Thymus (tissue), 11 donors: Measurements from ENCODE around the gene CAPN13. TPM values are rescaled to one million over a fixed set of nuclear protein-coding genes. Genes with fewer than 3 reads are reported as not detected.

Experiments
- DNase-seq, 9 donors: peaks; one replicate each; pipeline ENCODE4 v3.0.0-alpha.2; 2013; ENCODE audit warnings: low spot score in 9 of 9, low read depth in 6 of 9, missing footprints in 1 of 9
- H3K27ac ChIP-seq, 2 donors: one replicate each; pipeline ENCODE4 v1.5.1; 2013; ENCODE audit warnings: control low read depth in 1 of 2, low read depth in 1 of 2, low read length in 1 of 2, mild to moderate bottlenecking in 1 of 2, moderate library complexity in 1 of 2
- H3K27me3 ChIP-seq, 2 donors: one replicate each; pipeline ENCODE4 v1.5.1; 2013; ENCODE audit warnings: low read length in 1 of 2; ENCODE audit not compliant: control insufficient read depth in 2 of 2, insufficient read depth in 1 of 2
- H3K36me3 ChIP-seq, 2 donors: one replicate each; pipeline ENCODE4 v1.5.1; 2013; ENCODE audit warnings: low read length in 1 of 2, mild to moderate bottlenecking in 1 of 2, moderate library complexity in 1 of 2; ENCODE audit not compliant: control insufficient read depth in 2 of 2, insufficient read depth in 2 of 2
- H3K4me1 ChIP-seq, 2 donors: one replicate each; pipeline ENCODE4 v1.5.1; 2013; ENCODE audit warnings: low read length in 2 of 2; ENCODE audit not compliant: control insufficient read depth in 2 of 2, insufficient read depth in 2 of 2
- H3K4me3 ChIP-seq, 2 donors: one replicate each; pipeline ENCODE4 v1.5.1; 2013; ENCODE audit warnings: low read length in 2 of 2, control low read depth in 1 of 2, mild to moderate bottlenecking in 1 of 2
- H3K9me3 ChIP-seq, 2 donors: one replicate each; pipeline ENCODE4 v1.5.1; 2013; ENCODE audit warnings: low read length in 1 of 2, mild to moderate bottlenecking in 1 of 2; ENCODE audit not compliant: control insufficient read depth in 2 of 2, insufficient read depth in 1 of 2
- WGBS: extraction: QIAGEN DNeasy Blood & Tissue Kit; methylation state at CpG from one replicate; pipeline ENCODE4 v1.1.7; 2013; 5-methylcytosine and 5-hydroxymethylcytosine counted together
- polyA plus RNA-seq: library from polyadenylated mRNA; stranded (reverse); fragments of 200-250 nt; gene quantifications from one replicate; pipeline ENCODE4 v1.2.3, GENCODE V29; 2013
- total RNA-seq: library from RNA; stranded (reverse); fragments of 120-200 nt; gene quantifications from one replicate; pipeline ENCODE4 v1.2.4, GENCODE V29; 2013
- donor health status: healthy.

Gene CAPN13
- total and polyA plus RNA-seq, 2 donors: 0.05 to 0.25 TPM

DNA sequence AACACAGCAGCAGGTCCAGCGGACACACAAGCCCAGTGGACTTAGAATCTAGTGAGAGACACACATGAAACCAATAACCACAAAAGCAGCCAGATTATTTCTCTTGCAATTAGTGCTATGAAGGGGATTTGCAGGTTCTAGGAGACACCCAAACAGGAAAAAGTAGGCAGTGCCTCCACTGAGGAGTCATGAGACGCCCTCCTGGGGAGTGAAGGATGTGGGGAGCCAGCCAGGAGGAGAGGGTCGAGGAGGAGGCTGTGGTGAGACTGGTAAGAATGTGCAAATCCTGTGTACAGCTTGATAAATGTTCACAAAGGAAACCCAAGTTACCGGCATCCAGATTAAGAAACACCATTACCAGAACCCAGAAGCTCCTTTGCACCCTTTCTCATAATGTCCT lies 2.7 kb upstream of the CAPN13 start:
- no peaks in the 10 kb centered on the region for H3K36me3 ChIP-seq
- 71% methylated on average over 4 of the region's 4 CpGs for WGBS
- no peaks in the 10 kb centered on the region for H3K27me3 ChIP-seq
- H3K27ac ChIP-seq: no peak overlapping the region
- no peaks in the 10 kb centered on the region for H3K4me1 ChIP-seq
- no peaks in the 10 kb centered on the region for H3K9me3 ChIP-seq
- DNase-seq: no peak
- H3K4me3 ChIP-seq: no peak overlapping the region

DNA sequence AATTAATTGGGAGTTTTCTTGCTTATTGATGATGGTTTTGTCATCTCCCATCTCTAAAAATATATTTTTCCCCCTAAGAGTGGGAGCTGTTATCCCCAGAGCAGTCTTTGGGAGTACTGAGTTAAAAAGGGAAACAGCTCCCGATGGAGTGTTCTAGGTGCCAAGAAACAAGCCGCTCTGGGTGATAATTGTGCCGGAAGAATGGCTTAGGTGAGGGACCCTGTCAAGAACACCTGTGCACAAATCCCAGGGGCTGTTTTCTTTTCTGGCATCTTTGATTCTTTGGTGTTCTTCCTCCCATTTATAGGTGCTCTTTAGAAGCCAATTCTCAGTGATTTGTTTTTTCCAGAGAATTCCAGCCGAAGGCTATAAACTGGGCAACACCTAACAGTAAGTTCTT lies 1.4 kb upstream of the CAPN13 start:
- H3K4me1 ChIP-seq: no peaks in the 10 kb centered on the region
- no peak overlapping the region for H3K27ac ChIP-seq
- no peaks in the 10 kb centered on the region for H3K9me3 ChIP-seq
- 98% methylated on average over 4 of the region's 4 CpGs for WGBS
- no peak overlapping the region for H3K4me3 ChIP-seq
- no peaks in the 10 kb centered on the region for H3K36me3 ChIP-seq
- no peak for DNase-seq
- no peaks in the 10 kb centered on the region for H3K27me3 ChIP-seq

DNA sequence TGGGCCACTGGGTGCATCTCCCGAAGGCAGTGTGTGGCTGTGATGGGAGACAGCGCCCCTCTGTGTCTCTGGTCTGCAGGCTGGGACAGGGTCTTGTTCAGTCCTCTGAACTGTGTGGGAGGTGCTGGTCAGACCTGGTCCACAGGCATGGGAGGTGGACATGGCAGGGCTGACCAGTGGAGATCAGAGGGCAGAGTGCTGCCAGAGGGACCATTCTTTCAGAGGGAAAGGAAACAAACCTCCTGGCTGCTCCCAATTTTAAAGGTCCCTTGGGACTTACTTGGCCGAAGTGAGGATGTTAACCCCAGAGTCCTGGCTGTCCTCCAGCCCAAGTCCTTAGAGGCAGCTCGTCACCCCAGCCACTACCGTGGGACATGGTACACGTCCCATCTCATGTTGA lies 4.0 kb downstream of the CAPN13 start:
- Histone ChIP-seq H3K9me3 (no peaks in the 10 kb centered on the region), H3K27ac (no peak overlapping the region), H3K4me1 (peaks cover 0 to 10% of the 10 kb centered on the region in 2 donors), H3K27me3 (no peaks in the 10 kb centered on the region), H3K4me3 (no peak overlapping the region), H3K36me3 (no peaks in the 10 kb centered on the region)
- WGBS: 94% methylated on average over 6 of the region's 6 CpGs
- no peak for DNase-seq

DNA sequence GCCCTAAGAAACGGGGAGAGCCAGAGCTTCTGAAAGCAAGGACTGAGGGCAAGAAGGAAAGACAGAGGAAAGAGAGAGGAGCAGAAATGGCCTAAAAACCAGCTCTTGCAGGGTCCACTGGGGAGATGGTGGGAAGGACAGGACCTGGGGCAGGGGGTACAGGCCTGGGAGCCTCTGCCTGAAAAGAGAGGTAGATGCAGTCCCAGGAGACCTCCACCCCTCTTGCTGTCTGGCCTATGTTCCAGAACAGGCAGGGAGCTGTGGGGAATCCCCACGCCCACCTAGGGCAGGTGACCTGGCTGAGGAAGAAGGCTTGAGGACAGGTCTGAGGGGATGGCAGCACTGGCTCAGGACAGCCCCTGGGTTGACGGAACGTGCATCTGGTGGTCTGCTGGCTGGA lies 4.6 kb downstream of the CAPN13 start:
- Histone ChIP-seq H3K27me3 (no peaks in the 10 kb centered on the region), H3K36me3 (no peaks in the 10 kb centered on the region), H3K9me3 (no peaks in the 10 kb centered on the region), H3K4me3 (no peak overlapping the region), H3K4me1 (peaks cover 0 to 13% of the 10 kb centered on the region in 2 donors), H3K27ac (no peak overlapping the region)
- DNase-seq: no peak
- 93% methylated on average over 4 of the region's 4 CpGs for WGBS

DNA sequence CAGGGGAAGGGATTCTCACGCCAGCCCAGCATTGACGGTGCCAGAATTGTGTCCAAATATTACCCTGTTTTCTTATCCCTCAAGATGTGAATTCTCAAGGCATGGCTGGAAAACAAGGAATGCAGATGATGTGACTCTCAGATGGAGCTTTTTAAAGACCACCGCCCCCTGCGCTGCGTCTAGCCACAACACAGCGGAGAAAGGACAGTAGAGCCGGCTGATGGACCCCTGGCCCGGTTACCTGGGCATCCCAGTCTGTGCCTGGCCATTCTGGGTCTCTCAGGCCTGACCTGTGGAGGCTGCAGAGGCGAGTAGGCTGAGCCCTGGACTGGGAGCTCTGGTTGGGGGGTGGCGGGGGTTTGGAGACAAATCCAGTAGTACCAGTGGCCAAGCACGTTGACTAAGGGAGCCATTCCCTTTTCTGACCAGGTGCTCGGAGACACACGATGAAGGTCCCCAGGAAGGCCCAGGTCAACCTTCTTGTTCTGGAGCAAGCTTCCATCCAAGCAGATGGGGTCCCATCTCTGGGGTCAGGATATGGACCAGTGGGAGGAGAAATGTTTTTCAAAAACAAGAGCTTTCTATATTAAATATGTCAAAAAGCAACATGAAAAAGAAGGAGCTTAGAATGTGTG lies 5.3 kb downstream of the CAPN13 start:
- WGBS: 99% methylated on average over 13 of the region's 13 CpGs
- H3K9me3 ChIP-seq: no peaks in the 10 kb centered on the region
- DNase-seq: no peak

DNA sequence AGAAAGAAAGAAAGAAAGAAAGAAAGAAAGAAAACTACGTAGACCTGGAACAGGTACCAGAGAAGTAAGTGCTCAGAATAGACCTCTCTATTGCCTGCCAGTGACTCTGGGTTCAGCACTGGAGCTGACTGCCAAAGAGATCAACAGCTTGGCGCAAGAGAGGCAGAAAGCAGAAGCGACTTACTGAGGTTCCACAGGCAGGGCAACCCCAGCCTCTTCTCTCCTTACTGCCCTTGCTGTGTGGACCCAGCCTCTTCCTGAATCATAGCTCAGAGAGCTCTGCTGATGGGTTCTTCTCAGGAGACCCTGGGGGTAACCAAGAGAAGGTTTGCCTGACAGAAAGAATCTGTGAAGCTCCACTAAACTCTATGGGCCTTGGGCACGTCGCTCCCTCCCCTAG lies 7.1 kb downstream of the CAPN13 start:
- no peaks in the 10 kb centered on the region for H3K9me3 ChIP-seq
- H3K27me3 ChIP-seq: no peaks in the 10 kb centered on the region
- WGBS: 98% methylated on average over 5 of the region's 5 CpGs
- H3K36me3 ChIP-seq: no peaks in the 10 kb centered on the region
- H3K4me3 ChIP-seq: no peak overlapping the region
- no peak for DNase-seq
- H3K4me1 ChIP-seq: peaks cover 0 to 13% of the 10 kb centered on the region in 2 donors
- no peak overlapping the region for H3K27ac ChIP-seq

More for the DNA sequence above, 5.3 kb downstream of the CAPN13 start:
- Histone ChIP-seq H3K27ac (no peak overlapping the region), H3K27me3 (no peaks in the 10 kb centered on the region), H3K4me3 (no peak overlapping the region), H3K4me1 (peaks cover 0 to 13% of the 10 kb centered on the region in 2 donors), H3K36me3 (no peaks in the 10 kb centered on the region)

DNA sequence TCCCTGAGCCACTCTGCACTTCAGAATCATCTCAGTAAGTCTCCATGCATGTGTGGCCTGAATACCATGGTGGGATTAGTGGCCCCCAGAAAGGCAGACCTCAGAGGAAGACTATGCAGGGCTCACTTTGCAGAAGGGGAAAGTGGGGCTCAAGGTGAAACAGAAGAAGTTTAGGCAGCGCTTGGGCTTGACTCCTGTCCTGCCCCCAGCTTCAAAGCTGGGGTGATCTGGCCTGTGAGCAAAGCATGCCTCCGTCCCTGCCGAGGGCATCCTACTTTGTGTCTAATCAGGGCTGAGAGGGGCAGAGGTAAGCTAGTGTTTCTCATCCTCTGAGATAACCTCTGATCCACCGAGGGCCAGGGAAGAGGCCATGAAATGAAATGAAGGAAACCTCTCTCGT lies 7.9 kb downstream of the CAPN13 start:
- no peaks in the 10 kb centered on the region for H3K36me3 ChIP-seq
- no peaks in the 10 kb centered on the region for H3K9me3 ChIP-seq
- 86% methylated on average over 5 of the region's 5 CpGs for WGBS
- no peak for DNase-seq
- H3K4me3 ChIP-seq: no peak overlapping the region
- H3K27me3 ChIP-seq: no peaks in the 10 kb centered on the region
- H3K27ac ChIP-seq: no peak overlapping the region
- H3K4me1 ChIP-seq: peaks cover 0 to 13% of the 10 kb centered on the region in 2 donors

DNA sequence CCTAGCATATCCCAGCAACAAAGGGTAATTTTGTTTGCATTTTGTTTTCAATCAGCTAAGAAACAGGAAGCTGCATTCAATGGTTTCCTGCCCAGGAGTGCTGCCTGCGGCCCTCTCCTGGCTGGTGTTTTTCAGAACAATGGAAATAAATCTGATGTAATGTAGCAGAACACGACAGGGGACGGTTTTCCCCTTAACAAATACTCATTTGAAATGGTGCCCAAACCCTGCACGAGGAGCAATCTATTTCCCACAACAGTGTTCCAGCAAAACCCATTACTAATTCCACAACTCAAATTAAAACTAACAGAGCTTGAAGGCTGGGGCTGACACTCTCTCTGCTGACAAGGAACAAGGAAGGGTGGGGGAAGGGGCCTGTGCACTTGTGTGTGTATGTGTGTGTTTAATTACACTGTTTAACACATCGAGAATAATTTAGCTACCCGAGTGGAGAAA lies 8.7 kb downstream of the CAPN13 start:
- Histone ChIP-seq H3K27me3 (no peaks in the 10 kb centered on the region), H3K4me1 (peaks cover 0 to 13% of the 10 kb centered on the region in 2 donors), H3K4me3 (no peak overlapping the region), H3K36me3 (no peaks in the 10 kb centered on the region), H3K9me3 (no peaks in the 10 kb centered on the region), H3K27ac (peak overlapping the region in 1 of 2 donors; percentile 55)
- DNase-seq: peak in 3 of 9 donors; percentile 18 to 44 (median 29)
- 28% methylated on average over 6 of the region's 6 CpGs for WGBS

DNA sequence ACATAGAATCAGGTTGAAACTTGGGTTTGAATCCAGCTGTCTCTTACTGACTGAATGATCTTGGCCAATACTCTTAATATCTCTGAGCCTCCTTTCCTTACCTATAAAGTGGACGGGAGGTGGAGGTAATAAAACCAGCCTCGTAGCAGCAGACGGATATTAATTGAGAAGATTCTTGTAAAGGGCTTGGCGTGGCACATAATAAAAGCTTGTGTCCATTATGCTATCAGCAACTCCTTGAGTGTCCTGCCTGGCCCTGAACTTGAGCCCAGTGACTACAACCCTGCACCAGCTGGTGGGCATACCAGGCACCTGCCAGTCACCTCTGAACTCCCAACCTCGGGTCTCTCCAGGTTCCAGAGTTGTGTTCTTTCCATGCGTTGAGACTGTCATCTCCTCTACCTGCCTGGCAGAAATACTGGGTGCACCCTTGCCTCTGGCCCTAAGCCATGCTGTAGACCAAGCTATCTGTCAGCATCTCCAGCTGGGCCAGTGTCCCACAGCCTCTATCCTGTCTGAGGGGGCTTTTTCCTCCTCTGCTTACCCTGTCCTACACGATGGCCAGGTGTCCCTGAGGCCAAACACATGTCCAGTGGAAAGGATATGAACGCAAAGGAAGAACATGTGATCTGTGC lies 9.7 kb downstream of the CAPN13 start:
- WGBS: 98% methylated on average over 8 of the region's 8 CpGs
- Histone ChIP-seq H3K27ac (no peak overlapping the region), H3K4me3 (no peak overlapping the region), H3K27me3 (no peaks in the 10 kb centered on the region), H3K36me3 (no peaks in the 10 kb centered on the region), H3K4me1 (peaks cover 0 to 13% of the 10 kb centered on the region in 2 donors), H3K9me3 (no peaks in the 10 kb centered on the region)
- no peak for DNase-seq
